Fibroblast of skin of left quadriceps (primary cell): ENCODE data around the gene CT47C1.
"Not testable (repeated sequence)": the region's sequence is repeated elsewhere in the genome, so short reads cannot be mapped to it uniquely, and the experiment has no call there.

ENCODE experiments used
- DNase-seq, 2 experiments: peaks; one replicate each; pipeline ENCODE4 v3.0.0-alpha.2; 2013; ENCODE audit warnings: low read depth in 2 of 2

The CT47C1 gene

GRCh38 chrX:119072744-119073143 lies at the start of gene CT47C1:
TSS of gene CT47C1 (plus strand) at chrX:119072993. CDS start at chrX:119073226, 233 bp downstream.
- DNase-seq, result no peak

GRCh38 chrX:119025900-119026299 lies 46.9 kb upstream of the CT47C1 start:
- no peak for DNase-seq

DNA sequence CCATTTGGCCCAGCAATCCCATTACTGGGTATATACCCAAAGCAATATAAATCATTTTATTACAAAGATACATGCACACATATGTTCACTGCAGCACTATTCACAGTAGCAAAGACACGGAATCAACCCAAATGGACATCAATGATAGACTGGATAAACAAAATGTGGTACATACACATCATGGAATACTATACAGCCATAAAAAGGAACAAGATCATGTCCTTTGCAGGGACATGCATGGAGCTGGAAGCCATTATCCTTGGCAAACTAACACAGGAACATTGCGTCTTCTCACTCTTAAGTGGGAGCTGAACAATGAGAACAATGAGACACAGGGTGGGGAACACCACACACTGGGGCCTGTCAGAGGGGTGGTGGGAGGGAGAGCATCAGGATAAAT lies 46.4 kb upstream of the CT47C1 start:
- DNase-seq, result not testable (repeated sequence)

GRCh38 chrX:119027960-119028732 lies 44.6 kb upstream of the CT47C1 start:
- DNase-seq, result not testable (repeated sequence)

GRCh38 chrX:119028733-119029330 lies 44.0 kb upstream of the CT47C1 start:
- DNase-seq, result no peak

- not testable (repeated sequence) for DNase-seq
Measured at GRCh38 chrX:119029656-119030055, 43.1 kb upstream of the CT47C1 start.

DNA sequence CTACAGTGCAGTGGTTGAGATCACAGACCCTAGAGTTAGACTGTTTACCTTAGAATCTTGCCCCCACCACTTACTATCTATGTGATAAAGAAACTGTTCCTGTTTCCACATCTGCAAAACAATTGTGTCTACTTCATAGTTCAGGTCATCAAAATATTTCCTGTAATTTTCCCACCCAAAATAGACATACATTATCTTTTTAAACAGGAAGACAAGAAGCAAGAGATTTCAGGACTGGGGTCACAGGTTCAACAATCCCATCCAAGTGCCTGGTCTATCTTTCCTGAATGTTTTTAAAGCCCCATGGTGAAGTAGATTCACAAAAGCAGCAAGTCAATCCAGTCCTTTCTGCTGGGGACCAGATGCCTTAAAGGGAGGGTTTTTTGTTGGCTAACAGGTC lies 41.8 kb upstream of the CT47C1 start:
- no peak for DNase-seq

DNA sequence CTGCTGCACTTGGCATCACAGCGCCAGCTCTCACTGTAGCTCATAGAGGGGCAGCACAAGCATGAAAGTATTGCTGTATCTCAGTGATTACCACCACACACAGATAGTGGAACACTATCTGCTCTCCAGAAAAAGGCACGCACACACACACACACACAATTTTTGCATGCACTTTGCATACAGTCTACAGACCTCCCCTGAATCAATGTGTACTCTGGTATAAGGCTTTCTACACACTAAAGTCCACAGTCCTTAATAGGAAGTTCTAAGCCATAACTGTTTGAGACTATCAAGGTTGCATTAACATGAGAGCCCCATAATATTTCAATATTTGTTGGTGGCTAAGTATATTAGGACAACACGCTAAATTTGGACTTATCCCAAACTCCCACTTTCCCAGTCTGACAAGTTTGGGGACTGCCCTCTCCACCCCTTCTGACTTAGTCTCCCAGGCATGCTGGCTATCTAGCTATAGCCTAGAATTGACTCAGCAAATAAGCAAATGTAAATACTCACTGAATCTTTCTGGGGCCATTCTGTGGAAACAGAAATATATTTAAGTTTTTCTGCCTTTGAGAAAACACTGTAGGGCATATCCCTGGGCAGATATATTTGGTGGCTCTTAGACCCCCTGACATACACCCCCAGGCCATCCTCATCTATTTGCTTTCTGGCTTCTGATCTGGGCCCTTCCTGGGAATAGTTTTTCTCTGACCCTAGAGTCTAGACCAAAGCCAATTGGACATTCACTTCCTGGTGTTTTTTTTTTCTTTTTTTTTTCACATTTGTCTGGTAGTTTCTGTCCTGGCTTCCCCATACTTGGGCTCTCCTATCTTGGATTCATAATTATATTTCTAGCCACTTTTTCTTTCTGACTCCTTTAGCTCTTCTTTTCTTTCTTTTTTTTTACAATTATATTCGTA lies 36.4 kb upstream of the CT47C1 start:
- no peak for DNase-seq

DNA sequence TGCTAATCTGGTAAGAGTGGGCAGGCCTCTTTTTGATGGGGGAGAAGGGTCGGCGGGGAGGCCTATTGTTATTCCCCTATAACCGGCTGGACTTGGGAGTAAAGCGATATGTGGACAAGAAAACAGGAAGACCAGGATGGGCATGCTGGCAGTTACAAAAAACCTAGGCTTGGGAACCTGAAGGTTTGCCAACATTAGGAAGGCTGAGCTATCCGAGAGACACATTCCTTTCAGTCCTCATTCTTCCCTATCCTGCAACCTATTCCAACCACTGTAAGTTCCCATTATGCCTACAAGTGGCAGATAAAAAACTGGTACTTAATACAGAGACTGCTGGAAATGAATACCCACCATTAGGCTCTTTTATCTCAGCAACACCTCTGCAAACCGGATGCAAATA lies 32.4 kb upstream of the CT47C1 start:
- DNase-seq, result no peak

DNA sequence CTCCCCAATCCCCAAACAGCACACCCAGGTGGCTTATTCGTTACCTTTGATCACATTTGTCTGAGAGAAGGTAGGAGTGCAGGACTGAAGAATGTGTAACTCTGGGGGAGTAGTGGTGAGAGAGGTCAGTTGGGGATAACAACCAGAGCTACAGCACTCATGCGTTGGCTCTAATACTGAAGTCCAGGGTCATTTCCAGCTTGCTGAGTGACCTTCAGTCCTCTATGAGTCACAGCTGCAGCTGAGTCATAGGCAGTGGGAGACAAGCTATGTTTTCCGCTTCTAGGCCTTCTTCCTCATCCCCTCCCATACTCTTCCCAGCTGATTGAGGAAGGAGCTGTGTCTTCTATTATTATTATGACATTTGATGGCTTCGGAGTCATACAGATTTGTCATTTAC lies 31.6 kb upstream of the CT47C1 start:
- DNase-seq, result no peak

DNA sequence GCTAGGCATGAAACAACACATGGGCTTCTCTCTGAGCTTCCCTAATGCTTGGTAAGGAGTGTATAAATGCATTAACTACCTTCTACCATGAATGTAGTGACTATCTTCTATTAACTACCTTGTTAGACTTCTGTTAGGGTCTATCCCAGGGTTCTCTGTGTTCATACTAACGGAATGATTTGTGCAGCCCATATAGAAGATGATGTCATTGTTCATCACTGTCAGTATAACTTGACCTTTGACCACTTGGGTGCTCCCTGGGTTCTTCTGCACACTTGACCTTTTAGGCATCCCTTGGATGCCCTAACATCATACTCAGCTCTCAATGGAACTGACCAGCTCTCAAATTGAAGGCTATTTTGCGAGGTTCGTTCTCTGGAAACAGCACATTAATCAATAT lies 30.8 kb upstream of the CT47C1 start:
- DNase-seq, result no peak

- DNase-seq, result no peak
Measured at GRCh38 chrX:119042996-119043395, 29.8 kb upstream of the CT47C1 start.

GRCh38 chrX:119045884-119046283 lies 26.9 kb upstream of the CT47C1 start:
- no peak for DNase-seq

- no peak for DNase-seq
Measured at GRCh38 chrX:119055687-119056086, 17.1 kb upstream of the CT47C1 start.

GRCh38 chrX:119062750-119063374 lies 9.9 kb upstream of the CT47C1 start:
- DNase-seq, result no peak

DNA sequence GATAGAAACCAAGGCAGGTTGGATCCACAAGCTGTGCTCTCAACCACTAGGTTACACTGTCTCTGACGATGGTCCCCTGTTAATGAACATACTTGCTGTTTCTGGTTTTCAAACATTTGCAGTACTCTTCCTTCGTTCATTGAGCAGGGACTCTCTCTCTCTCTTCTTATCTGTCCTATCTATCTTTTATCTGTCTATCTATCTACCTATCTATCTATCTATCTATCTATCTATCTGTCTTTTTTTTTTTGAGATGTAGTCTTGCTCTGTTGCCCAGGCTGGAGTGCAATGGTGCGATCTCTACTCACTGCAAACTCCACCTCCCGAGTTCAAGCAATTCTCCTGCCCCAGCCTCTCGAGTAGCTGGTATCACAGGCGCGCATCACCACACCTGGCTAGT lies 9.4 kb upstream of the CT47C1 start:
- no peak for DNase-seq

DNA sequence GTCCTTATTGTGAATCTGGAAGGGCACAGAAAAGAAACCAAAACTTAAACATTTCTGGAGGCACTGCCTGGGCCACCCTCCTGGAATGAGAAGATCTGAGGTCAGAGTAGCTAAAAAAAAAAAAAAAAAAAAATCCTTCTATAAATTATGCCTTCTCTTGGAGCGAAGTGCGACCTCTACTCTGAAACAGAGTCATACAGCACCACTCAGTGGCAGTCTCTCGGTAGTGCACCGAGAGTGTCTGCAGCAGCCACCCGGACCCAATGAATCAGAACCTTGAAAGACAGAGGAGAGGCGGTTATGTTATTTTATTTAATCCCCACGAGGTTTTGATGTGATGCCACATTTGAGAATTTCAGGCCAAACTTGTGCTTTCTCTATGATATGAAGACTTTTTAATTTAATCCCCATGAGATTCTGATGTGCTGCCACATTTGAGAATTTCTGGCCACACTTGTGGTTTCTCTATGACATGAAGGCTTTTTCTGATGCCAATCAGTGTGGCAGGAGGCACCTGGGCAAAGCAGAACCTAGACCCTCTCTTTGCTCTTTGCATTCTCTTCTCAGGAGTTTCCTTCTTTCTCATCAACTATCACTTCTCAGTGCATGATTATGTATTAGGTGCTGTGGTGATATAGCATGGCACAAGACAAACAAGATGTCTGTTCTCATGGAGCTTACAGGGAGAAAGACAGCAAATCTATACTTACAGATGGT lies 5.6 kb upstream of the CT47C1 start:
- DNase-seq, result peak; percentile 4 to 10

DNA sequence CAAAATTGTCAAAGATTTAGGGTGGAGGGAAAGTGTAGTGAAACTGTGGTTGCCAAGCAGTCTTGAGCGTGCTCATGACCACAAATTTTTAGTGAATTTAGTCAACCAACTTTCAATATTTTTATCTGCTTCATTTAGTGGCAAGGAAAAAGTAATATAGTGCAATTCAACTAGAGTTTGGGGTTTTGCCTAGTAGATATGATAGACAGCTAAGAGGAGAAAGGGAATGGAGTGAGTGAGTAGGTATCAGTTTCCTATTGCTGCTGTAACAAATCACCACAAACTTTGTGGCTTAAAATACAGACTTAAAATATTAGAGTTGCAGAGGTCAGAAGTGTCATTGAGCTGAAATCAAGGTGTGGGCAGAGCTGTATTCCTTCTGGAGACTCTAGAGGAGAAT lies 3.7 kb upstream of the CT47C1 start:
- no peak for DNase-seq

- no peak for DNase-seq
Measured at GRCh38 chrX:119069762-119070161, 3.0 kb upstream of the CT47C1 start.

GRCh38 chrX:119071381-119071780 lies 1.4 kb upstream of the CT47C1 start:
- no peak for DNase-seq

DNA sequence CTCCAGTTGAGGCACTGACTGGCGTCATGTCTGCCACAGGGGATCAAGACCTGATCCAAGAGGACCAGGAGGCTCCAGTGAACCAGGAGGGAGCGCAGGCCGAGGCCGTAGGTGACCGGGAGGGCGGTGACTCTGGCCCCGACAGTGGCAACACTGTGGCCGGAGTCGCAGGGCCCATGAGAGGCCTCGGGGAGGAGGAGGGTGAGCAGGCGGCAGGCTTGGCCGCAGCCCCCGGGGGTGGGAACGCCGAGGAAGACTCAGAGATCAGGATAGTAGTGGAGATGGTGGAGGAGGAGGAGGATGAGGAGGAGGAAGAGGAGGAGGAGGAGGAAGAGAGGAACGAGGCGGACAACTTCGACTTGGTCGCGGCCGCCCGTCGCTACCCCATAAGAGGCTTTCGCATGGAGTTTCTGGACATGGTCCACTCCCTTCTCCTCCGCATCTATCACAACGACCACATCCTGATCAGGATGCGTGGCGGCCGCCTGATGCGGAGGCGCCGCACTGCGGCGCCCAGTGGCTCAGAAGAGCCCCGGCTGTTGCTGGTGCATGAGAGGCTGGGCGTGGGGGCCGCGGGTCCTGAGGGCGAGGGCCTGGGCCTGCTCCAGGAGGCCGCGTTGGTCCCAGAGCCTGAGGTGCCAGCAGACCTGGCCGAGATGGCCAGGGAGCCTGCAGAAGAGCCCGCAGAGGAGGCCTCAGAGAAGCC lies 560 bp downstream of the CT47C1 start:
- no peak for DNase-seq
